Fibroblast of skin of back (primary cell): ENCODE results near the gene TEF. TPM values are rescaled to one million over a fixed set of nuclear protein-coding genes. Genes with fewer than 3 reads are reported as not detected.

Experiments
- DNase-seq: peaks from one replicate; pipeline ENCODE4 v3.0.0-alpha.2; 2013
- polyA plus RNA-seq, 2 experiments: library from polyadenylated mRNA; unstranded; fragments of 120-200 nt; gene quantifications; one replicate each; pipeline ENCODE4 v1.2.1, GENCODE V29; 2013; ENCODE audit not compliant: insufficient read length in 2 of 2

The TEF gene
- polyA plus RNA-seq (2013, experiment 1 of 2; ENCODE audit: insufficient read length) = 7.1 TPM
- 9.1 TPM for polyA plus RNA-seq (2013, experiment 2 of 2; ENCODE audit: insufficient read length)

DNA sequence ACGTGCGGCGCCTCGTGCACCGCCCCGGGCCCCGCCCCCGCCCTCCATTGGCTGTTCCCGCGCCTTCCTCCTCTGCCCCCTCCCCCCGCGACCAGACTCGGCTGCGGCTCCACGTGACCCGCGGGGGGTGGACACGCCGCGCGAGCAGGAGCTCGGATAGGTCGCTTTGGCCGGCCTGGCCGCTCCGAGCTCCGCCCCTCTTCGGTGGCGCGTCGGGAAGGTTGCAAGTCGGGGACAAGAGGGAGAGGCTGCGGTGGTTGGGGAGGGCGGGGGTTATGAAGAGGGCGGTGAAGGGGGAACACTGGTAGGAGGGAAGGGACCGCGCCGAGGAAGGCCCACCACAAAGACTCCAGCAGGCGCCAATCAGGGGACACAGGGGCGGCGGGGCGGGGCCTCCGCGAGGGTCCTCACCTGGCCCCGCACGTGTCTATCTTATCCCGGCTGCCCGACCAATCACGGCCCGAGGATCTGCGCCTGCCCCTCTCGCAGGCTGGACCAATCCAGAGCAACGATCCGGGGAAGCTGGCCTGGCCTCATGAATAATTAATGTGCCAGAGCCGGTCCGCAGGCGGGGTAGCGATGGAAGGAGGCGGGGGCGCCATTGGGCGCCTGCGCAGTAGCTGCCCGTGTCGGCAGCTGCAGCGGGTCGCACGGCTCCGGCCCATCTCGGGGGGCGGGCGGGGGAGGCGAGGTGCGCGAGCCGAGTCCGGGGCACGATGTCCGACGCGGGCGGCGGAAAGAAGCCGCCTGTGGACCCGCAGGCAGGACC is at the start of gene TEF:
TEF (plus strand) TSS at position 614 of the 769 bp plus-strand sequence; CDS start at position 717, 103 bp downstream.
- DNase-seq = peak; percentile 98

- no peak for DNase-seq
Observed at GRCh38 chr22:41332217-41332939, 49.4 kb upstream of the TEF start.

DNA sequence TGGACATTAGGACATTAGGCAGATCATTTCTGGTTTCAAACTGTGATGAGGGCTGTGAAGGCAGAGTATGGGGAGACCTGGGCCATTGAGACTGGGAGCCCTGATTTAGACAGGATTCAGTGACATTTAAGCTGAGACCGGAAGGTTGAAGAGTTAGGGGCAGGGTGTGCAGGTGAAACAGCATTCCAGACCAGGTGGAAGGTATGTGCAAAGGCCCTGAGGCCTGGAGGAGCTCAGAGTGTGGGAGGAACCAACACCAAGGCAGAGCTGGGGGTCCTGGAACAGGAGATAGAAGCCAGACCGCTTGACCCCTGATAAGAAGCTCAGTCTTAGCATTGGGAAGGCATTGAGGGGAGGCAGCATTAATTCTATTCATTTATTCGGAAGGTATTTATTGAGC is 47.9 kb upstream of the TEF start:
- no peak for DNase-seq

DNA sequence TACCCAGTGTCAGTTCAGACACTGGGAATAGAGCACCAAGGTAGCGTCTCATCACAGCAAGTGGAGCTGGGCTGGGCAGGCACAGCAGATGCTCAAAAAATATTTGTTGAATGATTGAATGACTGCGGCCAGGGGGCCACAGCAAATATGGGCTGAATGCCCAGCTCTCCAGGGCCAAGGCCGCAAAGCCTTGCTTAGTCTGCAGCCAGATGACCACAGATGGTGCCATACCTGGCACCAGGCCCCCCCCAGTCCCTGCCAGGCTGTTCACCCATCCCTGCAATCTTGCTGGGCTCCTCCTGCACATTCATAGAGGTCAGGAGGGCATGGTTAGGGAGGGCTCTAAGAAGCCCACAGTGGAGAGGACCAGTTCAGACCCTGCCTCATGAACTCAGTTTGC is 47.5 kb upstream of the TEF start:
- DNase-seq = no peak

DNA sequence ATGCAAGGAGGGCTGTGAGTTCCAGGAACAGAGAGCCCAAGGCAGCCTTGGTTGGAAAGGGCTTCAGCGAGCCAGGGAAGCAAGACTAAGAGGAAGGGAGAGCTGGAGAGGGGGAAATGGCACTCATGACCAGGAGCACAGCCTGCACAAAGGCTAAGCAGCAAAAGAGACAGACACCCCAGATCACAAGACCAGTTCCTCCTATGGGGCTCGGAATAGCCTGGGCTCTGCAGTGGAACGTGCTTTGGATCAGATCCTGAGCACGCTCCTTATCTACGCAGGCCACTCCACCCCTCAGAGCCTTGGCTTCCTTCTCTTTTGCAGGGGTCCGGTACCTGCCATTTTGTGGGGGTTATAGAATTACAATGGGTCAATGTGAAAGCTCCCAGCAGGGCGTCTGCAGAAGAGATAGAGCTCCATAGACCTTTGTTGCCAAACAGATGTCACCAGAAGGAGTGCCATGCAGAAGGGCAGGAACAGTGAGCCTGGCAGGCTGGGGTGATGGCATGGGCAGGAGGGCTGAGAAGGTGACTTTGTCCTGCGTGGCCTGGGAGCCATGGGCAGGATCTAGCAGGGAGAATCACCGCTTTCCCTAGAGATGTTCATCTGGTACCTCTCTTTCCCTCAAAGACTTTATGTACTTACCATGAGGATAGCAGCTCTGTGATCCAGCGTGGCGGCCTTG is 46.6 kb upstream of the TEF start:
- DNase-seq = no peak

- no peak for DNase-seq
Observed at GRCh38 chr22:41338614-41339212, 43.0 kb upstream of the TEF start.

GRCh38 chr22:41339823-41340222 is 41.9 kb upstream of the TEF start:
- DNase-seq = no peak

DNA sequence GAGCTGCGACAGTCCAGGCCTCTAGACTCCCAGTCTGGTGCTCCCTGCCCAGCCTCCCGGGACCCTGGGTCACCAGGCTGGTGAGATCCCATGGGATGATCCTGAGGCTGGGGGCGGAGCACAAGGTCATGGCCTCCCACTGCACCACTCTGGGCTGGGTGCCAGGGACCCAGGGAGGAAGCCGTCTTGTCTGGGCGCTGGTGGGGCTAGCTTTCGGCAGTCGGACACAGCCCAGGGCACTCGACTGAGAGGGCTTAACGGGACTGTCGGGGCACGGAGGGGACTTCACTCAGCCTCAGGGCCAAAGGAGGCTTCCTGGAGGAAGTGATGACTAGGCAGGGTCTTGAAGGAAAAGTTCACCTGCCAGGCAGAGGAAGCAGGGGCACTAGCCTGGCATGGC is 41.4 kb upstream of the TEF start:
- DNase-seq = no peak

DNA sequence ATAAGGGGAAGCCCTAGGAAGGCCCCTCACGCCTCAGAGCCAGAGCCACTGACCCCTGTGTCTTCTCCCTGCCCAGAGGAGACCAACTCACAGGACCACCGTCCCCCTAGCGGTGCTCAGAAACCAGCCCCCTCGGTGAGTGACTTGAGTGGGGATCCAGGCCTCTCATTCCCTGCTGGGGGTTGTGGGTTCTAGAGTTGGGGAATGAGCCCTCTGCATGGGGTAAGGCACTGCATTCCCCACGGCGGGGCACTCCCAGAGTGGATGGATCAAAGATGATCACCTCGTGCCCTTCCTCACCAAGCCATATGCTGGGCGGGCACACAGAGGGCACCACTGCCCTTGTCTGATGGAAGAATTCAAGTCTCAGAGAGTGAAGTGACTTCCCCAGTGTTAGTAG is 40.7 kb upstream of the TEF start:
- DNase-seq = no peak

DNA sequence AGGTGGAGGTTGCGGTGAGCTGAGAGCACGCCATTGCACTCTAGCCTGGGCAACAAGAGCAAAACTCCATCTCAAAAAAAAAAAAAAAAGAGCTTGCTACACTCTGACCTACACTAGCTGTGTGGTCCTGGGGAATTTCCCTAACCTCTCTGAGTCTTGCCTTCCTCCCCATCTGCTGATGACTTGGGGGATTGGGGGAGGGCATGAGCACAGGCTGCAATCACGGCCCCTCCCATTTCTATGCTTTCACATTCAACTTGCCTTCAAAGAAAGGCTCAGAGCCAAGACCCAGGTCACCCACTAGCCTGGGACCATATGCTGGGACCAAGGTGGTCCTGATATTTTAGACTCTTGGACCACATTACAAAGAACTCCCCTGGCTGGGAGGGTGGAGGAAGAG is 39.8 kb upstream of the TEF start:
- no peak for DNase-seq

DNA sequence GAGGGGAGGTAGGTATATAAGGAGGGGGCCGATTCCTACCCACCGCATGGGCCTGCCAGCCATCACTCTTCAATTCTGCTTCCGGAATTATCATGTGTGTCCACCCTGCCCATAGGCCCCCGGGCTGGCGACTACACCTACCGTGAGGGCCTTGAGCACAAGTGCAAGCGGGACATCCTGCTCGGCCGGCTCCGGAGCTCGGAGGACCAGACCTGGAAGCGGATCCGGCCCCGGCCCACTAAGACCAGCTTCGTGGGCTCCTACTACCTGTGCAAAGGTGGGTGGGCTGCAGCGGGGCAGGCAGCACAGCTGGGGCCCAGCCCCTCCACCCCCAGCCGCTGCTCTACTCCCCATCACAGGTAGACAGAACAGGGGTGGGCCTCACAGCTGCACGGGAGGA is 38.4 kb upstream of the TEF start:
- no peak for DNase-seq

DNA sequence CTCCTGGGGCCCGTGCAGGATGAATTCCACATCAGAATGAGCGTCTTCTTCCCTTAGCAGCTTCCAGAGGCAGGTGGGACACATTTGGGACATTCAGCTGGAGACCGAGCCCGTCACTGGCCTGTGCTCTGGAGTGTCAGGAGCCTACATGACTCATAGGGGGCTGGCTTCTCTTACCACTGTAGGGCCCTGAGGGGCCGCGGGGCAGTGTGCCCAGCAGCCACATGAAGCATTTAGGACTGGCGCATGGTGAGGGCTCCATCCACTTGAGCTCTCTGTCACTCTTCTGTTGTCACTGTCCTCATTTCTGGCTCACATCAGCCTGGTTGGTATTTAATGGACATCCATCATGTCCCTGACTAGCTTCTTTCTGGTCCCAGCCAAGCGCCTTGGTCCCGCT is 38.0 kb upstream of the TEF start:
- no peak for DNase-seq

GRCh38 chr22:41344189-41344788 is 37.5 kb upstream of the TEF start:
- no peak for DNase-seq

DNA sequence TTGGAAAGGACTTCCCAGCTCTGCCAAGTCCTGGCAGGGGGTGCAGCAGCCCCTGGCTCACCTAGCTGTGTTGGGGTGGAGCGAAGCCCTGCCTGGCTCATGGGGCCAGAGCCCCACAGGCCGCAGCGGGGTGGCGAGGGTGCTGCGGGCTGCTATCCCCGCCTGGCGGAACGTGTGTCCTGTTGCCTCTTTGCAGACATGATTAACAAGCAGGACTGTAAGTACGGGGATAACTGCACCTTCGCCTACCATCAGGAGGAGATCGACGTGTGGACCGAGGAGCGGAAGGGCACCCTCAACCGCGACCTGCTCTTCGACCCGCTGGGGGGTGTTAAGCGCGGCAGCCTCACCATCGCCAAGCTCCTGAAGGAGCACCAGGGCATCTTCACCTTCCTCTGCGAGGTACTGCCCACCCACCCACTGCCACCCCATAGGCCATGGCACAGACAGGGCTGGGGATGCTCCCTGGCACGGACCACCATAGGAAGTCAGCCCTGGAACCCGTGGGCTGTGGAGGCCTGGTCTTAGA is 35.9 kb upstream of the TEF start:
- no peak for DNase-seq

- DNase-seq = no peak
Observed at GRCh38 chr22:41347066-41347859, 34.5 kb upstream of the TEF start.

- DNase-seq = no peak
Observed at GRCh38 chr22:41348964-41349484, 32.7 kb upstream of the TEF start.

GRCh38 chr22:41350087-41350486 is 31.7 kb upstream of the TEF start:
- DNase-seq = peak; percentile 66

DNA sequence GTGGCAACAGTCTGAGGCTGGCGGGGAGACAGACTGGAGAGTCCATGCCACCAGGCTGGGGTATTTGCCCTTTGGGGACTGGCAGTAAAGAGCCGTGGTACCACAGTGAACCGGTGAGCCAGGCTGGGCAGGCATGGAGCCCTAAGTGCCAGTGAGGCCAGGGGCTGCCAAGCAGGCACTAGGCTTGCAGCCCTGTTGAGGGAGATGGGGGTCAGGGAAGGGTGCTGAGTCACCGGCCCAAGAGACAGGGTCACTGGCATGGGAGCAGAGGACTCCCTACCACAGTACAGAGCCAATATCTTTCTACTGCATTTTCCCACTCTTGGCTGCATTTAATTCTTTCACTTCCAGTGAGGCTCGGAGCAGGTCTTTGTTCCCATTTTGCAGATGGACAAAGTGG is 30.7 kb upstream of the TEF start:
- no peak for DNase-seq

- peak; percentile 81 for DNase-seq
Observed at GRCh38 chr22:41352058-41352457, 29.7 kb upstream of the TEF start.

DNA sequence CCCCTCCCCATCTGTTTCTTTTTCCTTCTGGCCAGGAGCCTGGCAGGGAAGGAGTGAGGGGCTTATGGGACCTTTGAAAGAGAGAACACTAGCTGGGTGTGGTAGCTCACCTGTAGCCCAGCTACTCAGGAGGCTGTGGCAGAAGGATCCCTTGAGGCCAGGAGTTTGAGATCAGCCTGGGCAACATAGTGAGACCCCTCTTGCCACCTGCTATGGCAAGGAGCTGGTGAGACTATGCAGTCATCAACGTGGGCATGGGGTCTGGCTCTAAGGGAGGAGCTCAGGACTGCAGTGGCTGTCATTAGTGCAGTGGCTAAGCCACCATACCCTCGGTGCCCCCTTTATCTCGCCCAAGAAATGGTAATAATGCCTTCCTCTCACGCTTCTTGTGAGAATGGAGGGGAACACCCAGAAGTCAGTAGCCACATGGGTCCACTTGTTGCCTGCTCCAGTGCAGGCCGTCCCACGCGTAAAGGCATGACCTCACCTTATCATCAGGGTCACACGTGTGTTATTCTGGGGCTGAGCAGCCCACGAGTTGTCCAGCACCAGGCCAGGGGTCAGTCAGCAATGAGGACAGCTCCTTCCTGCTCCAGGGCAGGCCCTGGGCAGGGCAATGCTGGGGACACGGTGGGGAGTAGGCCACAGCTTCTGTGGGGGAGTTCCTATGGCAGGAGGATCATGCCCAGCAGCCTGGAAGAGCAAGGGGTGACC is 27.7 kb upstream of the TEF start:
- no peak for DNase-seq

GRCh38 chr22:41354979-41355378 is 26.8 kb upstream of the TEF start:
- DNase-seq = no peak
